ENCODE data around the gene SSBP2. TPM values are rescaled to one million over a fixed set of nuclear protein-coding genes. Genes with fewer than 3 reads are reported as not detected.

SSBP2 gene
- total and polyA plus RNA-seq, 2 donors (not counting 3 experiments of a cell fraction or from before 2014, with no cell fraction given) = 9.6 to 11.5 TPM

DNA sequence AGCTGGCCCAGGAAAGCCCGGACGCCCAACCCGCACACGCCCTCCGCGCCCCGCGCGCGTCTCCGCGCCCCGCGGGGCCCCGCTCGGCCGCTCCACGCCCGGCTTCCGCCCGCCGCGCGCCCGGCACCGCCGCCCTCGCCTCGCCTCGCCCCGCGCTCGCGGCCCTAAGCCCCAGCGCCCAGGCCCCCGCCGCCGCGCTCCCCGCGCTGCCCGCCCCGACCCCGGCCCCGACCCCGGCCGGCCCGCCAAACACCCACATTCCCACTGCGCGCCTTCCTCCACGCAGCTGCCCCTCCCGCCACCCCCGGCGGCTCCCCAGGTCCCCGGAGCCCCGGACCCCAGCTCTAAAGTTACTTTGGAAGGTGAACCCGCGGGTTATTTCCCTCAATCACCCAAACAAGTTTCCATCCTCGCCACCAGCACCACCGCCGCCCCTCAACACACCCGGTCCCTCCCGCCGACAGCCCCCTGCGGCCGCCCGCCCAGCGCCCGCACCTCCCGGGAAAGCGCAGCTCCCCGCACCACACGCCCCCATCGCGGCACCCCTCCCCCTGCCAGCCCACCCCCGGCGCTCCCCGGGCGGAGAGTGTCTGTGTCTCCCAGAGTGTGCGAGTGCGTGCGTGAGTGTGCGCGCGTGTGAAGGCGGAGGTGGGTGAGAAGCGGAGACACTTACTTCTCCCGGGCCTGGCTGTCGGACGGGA is 439 bp downstream of the SSBP2 start:
- Histone ChIP-seq H3K27me3 (ENCODE audit: control insufficient read depth in 2 of 2, insufficient read depth in 2 of 2, low read length in 2 of 2) (no peaks in the 10 kb centered on the region), H3K9ac (replicated peaks; ENCODE audit: extremely low read depth, insufficient read depth, low read length) (peak overlapping the region; percentile 30), H4K20me1 (replicated peaks; ENCODE audit: control insufficient read depth, extremely low read depth, insufficient read depth, low read length) (no peaks in the 10 kb centered on the region), H3K9me3 (replicated peaks; ENCODE audit: control insufficient read depth, insufficient read depth, low read length) (no peaks in the 10 kb centered on the region), H3K36me3 (ENCODE audit: control insufficient read depth in 2 of 2, extremely low read depth in 1 of 2, insufficient read depth in 2 of 2, low read length in 2 of 2) (no peaks in the 10 kb centered on the region), H3K4me2 (ENCODE audit: insufficient read depth, low read length) (no peak overlapping the region), H3K9me1 (replicated peaks; ENCODE audit: control insufficient read depth, extremely low read depth, insufficient read depth, low read length) (no peaks in the 10 kb centered on the region), H2AFZ (ENCODE audit: low read depth, low read length) (peak overlapping the region; percentile 93), H3K79me2 (ENCODE audit: control insufficient read depth, insufficient read depth, low read length) (no peaks in the 10 kb centered on the region), H3K4me3 (replicated peaks in 1 of 3; ENCODE audit: insufficient read depth in 1 of 3, low read depth in 1 of 3, low read length in 3 of 3) (peak overlapping the region; percentile 55 to 76 (median 69)), H3K27ac (ENCODE audit: insufficient read depth, low read depth, low read length) (no peak overlapping the region), H3K4me1 (ENCODE audit: control insufficient read depth, extremely low read depth, insufficient read depth, low read length) (peaks cover 12% of the 10 kb centered on the region)
- CTCF ChIA-PET = interaction anchor here (0.6 to 4.6 kb wide), 19 partner anchors 29 to 451 kb away, joined by 3 to 89 read pairs (median 7); no protein-coding TSS in a partner anchor
- POLR2A ChIA-PET = interaction anchor here (0.6 to 1.9 kb wide), 4 partner anchors 29 to 417 kb away, joined by 3 to 37 read pairs (median 4); partner anchors contain the start of gene ATG10
- no peak for DNase-seq (ENCODE audit: low read depth, low spot score)
- dilution Hi-C loops (cut with MboI; ENCODE audit: extremely low pct_ligation_motif_present, low sequenced_read_pairs) (no loop called here), intact Hi-C loops (cut with micrococcal nuclease) (loop anchor here (1.0 to 10.0 kb wide), 15 partner anchors 29 to 786 kb away; partner anchors contain the start of genes RASGRF2 and ZCCHC9)
- BruUV-seq (replicated peaks) = no TSS peak
- TF ChIP-seq, protein P1, sequence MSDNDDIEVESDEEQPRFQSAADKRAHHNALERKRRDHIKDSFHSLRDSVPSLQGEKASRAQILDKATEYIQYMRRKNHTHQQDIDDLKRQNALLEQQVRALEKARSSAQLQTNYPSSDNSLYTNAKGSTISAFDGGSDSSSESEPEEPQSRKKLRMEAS (IDR thresholded peaks at IDR 0.05; ENCODE audit: insufficient read depth, insufficient read length) = no peak
- TF ChIP-seq POLR2A (IDR thresholded peaks at IDR 0.05; ENCODE audit: low read depth, low read length) (no peak), EZH2 (IDR thresholded peaks at IDR 0.05; ENCODE audit: borderline replicate concordance, low read depth, low read length, severe bottlenecking) (no peak), JUN (IDR thresholded peaks at IDR 0.05; ENCODE audit: borderline replicate concordance, insufficient read depth, insufficient read length, low read depth) (no peak), MYC (IDR thresholded peaks at IDR 0.05; ENCODE audit: low read depth, low read length) (no peak), GATA2 (IDR thresholded peaks at IDR 0.05; ENCODE audit: insufficient read depth, insufficient read length, low read depth, low read length) (no peak), FOS (IDR thresholded peaks at IDR 0.05; ENCODE audit: borderline replicate concordance, insufficient read depth, low read length) (no peak), POLR2AphosphoS5 (IDR thresholded peaks at IDR 0.05; ENCODE audit: insufficient read depth, low read depth, low read length) (no peak)
- TF ChIP-seq, protein P2, sequence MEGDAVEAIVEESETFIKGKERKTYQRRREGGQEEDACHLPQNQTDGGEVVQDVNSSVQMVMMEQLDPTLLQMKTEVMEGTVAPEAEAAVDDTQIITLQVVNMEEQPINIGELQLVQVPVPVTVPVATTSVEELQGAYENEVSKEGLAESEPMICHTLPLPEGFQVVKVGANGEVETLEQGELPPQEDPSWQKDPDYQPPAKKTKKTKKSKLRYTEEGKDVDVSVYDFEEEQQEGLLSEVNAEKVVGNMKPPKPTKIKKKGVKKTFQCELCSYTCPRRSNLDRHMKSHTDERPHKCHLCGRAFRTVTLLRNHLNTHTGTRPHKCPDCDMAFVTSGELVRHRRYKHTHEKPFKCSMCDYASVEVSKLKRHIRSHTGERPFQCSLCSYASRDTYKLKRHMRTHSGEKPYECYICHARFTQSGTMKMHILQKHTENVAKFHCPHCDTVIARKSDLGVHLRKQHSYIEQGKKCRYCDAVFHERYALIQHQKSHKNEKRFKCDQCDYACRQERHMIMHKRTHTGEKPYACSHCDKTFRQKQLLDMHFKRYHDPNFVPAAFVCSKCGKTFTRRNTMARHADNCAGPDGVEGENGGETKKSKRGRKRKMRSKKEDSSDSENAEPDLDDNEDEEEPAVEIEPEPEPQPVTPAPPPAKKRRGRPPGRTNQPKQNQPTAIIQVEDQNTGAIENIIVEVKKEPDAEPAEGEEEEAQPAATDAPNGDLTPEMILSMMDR (IDR thresholded peaks at IDR 0.05; ENCODE audit: extremely low read depth in 1 of 2, insufficient read depth in 1 of 2, low read depth in 1 of 2, low read length in 2 of 2) = no peak
- FAIRE-seq = no peak
